Activated CD8-positive, alpha-beta memory T cell treated with anti-CD3 and anti-CD28 coated beads, Interleukin-2, amount 50 U/mL, for 4 hours (primary cell): ENCODE results near the gene USH1G.
"Not testable (repeated sequence)": the region's sequence is repeated elsewhere in the genome, so short reads cannot be mapped to it uniquely, and the experiment has no call there.

Experiments
- DNase-seq: peaks from one replicate; pipeline ENCODE4 v3.0.0-alpha.2; 2020

USH1G gene

DNA sequence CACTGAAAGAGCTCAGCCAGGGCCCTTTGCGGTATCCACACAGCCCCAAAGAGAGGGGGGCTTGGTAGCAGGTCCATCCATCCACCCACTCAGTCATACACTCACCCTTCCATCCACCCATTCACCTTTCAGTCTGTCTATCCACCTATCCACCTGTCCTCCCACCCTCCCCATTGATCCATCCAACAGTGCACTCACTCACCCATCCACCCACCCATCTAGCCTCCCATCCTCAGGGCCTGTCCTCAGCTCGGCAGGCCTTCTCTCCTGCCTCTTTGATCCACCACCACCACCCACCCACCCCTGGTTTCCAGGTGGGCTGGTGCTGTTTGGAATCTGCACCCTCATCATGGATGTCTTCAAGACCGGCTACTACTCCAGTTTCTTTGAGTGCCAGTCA is 2.2 kb upstream of the USH1G start:
- DNase-seq: no peak

DNA sequence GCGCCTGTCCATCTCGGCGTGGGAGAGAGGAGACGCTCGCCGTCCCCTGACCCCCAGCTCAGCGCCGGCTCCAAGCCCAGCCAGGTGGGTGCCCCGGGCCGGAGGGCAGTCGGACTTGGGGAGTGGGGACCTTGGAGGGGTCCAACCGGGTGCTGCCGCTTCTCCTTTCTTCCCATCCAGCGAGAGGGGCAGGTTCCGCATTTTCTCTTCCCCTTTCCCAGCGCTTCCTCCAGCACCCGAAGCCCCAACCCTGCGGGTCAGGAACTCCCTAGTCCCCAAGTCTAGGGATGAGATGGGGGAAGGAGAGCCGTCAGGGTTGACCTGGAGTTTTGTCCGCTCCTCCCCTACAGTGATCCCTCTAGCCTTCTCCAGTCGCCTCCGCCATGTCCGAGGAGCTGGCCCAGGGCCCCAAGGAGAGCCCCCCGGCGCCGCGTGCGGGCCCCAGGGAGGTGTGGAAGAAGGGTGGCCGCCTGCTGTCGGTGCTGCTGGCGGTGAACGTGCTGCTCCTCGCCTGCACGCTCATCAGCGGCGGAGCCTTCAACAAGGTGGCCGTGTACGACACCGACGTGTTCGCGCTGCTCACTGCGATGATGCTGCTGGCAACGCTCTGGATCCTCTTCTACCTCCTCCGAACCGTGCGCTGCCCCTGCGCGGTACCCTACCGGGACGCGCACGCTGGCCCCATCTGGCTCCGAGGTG is 1.3 kb upstream of the USH1G start, which contains the start of gene OTOP2:
Gene OTOP2 (plus strand): TSS at position 24 of the 699 bp plus-strand sequence. CDS start 360 bp downstream, at position 384.
- DNase-seq: no peak

DNA sequence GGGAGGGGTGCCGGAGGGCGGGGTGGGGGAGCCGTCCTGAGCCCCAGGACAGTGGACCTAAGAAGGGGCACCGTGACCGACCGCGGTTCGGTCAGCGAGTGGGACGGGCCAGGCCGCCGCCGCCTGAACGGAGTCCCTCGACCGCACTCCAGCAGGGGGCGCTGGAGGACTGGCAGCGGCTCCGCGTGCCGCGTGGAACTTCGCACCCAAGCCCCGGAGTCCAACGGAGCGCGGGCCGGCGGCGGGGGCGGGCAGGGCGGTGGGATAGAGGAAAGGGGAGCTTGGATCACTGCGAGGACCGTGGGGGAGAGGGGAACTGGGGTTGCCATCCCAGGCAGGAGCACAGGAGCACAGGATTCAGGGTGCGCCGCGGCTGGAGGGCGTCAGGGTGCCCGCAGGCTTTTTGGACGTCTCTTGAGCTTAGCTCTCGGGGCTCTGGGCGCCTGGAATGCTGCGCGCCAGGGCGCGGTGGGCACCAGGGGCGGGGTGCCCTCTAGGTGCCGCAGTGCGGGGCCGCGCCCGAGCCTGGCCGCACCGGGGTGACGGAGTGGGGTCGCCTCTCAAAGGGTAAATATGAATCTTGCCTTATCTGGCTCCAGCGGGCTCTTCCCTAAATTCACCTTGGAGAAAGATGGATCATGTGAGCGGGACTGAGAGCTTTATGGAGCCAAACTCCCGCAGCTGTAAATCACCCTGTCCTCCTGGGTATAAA is 639 bp upstream of the USH1G start:
- peak; percentile 77 for DNase-seq

DNA sequence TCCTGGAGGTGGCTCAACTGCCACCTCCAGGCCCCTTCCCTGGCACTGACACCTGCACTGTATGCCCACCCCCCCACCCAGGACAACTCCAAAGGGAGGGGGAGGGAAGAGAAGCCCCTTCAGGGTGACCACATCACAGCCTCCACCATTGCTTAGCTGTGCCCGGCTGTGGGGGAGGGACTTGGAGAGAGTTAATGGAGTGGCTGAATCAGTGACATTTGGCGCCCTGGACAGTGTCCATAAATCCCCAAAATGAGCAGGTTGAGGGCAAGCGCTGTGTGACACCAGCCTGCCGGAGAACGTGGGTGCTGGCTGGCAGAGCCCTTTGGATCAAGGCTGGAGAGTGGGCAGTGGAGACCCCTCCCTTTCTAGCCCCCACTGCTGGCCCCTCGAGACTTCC is 883 bp downstream of the USH1G start:
- no peak for DNase-seq

DNA sequence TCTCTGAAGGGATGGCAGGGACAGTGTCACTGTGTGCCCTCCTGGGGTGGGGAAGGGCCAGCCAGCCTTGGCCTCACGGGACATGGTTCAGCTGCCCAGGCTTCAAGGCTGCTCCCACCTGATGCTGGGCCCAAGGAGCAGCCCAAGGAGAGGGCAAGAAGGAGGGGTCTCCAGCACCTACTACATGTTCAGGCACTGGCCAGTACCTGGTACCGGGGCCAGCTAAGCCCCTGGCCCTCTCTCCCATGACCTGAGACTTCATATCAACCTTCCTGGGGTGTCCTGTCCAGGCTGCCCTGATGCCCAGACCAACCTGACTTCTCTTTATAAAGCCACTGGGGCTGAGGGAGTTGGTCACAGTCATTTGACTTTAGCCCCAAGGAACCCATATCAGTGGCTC is 1.3 kb downstream of the USH1G start:
- no peak for DNase-seq

DNA sequence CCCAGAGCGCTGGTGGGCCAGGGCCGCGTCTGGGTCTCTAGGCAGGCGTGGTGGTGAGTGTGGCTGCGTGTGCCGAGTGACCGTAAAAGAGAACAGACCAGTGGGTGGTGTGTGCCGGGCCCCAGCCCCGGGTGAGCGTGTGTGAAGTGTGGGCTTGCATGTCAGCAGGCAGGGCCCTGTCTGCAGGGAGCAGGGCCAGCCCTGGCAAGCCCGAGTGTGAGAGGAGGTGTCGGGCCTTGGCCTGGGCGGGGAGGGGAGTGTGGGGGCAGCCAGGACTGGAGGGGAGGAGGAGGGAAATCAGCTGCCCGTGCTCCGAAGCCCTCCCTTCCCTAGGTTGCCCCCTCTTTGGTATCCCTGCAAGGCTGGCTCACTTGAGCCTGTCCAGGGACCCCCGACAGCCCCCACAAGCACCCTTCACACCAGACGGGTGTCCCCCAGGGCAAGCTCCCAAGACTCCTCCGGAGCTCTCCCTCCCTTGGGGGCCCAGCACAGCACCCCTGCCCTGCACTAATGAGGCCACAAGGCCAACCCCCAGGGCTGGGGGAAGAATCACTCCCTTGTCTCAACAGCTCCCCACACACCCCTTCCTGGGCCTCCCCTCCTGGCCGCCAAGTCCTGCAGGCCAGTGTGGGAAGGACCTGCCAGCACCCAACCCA is 1.9 kb downstream of the USH1G start:
- no peak for DNase-seq

DNA sequence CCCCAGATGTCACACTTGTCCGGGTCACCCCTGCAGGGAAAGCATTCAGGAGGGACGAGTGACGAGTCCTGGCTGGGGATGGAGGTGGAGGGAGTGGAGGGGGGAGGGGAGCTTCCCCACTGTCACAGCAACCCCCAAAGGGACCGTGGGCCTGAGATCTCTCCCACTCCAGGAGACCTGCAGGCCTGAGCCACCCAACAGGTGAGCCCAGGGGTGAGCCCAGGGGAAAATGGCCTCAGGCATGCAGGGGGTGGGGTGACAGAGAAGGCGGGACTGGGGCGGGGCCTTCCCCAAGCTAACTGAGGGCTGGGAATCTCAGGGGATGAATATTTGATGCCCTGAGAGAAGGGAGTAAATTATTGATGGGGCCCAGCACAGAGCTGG is 2.4 kb downstream of the USH1G start:
- DNase-seq: no peak

DNA sequence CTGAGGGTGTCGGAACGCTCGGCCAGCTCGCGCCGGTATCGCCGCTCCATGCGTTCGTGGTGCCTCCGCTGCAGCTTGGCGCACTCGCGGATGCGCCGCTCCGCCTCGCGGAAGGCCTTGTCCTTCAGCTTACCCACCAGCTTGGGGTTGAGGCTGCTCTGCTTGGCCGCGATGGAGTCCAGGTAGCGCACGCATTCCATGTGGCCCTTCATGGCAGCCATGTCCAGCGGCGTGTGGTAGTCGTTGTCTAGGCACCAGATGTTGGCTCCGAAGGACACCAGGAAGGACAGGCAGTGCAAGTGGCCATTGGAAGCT is 2.8 kb downstream of the USH1G start:
- no peak for DNase-seq

DNA sequence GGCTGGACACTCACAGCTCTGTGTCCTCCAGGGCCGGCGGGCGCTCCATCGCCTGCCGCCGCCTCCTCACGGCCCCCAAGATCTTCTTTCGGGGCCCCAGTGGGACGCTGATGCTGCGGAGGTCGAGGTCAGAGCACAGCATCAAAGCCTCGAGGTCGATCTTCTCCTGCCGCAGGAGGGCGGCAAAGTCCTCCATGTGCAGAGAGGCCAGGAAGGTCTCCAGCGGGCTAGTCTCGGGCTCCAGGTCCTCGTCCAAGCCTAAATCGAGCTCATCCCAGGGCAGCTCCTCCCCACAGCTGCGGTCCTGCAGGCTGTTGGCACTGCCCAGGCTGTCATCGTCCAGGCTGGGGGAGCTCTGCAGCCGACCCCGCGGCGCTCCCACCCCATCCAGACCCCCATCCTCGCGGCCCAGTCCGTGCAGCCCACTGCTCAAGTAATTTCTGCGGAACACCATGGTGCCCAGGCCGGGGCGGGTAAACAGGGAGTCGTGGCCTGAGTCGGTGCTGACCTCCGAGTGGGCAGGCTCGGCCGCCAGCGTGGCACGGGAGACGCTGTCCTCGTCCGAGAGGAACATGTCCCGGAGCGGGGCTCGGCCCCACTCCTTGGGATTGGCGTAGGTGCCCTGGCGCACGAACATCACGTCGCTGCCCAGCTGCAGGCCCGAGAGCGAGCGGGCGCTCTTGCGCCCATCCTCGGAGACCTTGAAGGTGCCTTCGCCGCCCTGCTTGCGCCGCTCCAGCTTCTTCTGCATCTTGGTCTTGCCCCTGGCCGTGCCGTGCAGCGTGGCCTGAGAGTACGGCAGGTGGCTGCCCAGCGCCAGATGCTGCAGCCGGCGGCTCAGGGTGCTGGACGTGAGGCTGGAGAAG is 3.4 kb downstream of the USH1G start:
- DNase-seq: no peak

DNA sequence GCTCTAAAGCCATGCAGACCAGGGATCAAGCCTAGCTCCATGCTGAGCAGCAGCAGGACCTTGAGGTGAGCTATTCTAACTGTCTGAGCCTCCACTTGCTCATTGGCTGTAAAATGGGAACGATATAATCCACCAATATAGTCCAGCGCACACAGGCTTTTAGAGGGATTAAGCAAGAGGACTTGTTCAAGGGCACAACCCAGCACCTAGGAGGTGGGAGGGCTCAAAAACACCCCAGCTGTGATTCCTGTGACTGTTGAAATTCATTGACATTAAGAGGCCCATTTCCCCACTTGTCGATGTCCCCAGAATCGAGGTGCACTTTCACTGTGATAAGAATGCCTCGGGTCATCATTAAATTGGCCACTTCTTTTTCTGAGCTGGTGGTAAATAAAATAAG is 4.1 kb downstream of the USH1G start:
- DNase-seq: no peak

DNA sequence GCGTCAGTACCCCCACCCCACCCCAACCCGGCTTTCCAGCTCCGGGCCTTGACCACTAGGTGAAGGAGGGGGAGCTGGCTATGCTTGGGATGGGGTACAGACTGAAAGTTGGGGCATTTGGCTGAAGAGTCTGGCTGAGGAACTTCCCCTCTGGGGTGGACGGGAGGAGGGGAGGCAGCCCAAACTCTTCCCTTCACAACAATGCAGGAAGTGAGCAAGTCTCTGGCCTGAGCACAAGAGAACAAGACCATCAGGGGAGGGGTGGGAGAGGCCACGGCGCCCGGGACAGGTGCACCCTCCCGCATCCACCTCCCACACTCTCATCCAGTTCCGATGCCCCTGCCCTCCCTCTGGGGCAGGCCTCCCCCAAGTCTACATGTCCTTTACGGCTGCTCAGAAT is 5.6 kb downstream of the USH1G start:
- no peak for DNase-seq

DNA sequence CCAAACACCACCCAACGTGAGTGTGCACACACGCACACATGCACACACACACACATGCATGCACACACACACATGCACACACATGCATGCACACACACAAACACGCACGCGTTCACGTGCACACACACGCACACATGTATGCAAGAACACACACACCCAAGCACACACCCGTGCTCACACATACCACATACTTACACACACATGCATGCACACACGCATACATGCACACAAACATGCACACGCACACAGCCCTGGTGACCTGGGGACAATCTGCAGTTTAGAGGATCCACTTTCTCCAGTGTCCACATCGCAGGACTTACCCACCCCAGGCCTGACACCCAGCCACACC is 6.2 kb downstream of the USH1G start:
- no peak for DNase-seq

DNA sequence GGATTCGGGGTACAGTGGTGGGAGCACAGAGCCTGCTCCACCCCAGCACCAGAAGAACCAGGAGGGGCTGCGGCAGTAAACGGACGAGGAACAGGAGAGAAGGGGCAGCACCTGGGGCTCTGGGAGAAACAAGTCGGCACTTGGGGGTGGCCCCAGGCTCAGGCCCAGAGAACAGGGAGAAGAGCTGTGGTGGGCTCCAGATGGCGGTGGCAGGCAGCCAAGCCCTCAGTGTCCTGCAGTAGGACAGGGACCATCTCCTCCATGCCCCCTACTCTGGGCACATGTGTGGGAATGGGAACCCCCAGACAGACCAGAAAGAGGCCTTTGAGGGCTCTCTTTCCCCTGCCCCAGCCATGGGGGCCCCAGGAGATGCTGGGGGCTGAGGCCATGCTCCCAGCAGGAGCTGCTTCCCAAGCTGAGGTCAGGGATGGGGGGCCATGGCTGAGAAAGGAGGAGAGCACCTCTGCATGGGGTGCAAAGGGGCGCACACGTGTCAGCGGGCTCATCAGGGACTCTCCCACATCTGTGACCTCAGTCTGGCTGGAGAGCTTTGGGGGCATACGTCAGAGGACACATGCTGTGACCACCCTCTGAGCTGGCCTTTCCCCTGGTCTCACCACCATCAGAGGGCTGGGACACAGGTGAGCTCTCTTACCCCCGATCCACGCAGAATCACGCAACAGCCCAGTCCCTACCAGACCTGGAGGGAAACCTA is 6.8 kb downstream of the USH1G start:
- DNase-seq: no peak

DNA sequence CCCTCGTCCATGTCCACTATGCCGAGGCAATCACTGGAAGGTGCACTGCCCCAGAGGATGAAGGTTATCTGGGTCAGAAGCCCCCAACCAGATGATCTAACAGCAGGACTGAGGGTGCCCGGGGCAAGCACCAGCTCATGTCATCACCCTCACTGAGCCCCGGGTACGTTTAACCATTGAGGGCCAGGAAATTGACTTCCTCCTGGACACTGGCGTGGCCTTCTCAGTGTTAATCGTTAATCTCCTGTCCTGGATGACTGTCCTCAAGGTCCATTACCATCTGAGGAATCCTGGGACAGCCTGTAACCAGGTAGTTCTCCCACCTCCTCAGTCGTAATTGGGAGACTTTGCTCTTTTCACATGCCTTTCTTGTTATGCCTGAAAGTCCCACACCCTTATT is 11.6 kb downstream of the USH1G start:
- not testable (repeated sequence) for DNase-seq

DNA sequence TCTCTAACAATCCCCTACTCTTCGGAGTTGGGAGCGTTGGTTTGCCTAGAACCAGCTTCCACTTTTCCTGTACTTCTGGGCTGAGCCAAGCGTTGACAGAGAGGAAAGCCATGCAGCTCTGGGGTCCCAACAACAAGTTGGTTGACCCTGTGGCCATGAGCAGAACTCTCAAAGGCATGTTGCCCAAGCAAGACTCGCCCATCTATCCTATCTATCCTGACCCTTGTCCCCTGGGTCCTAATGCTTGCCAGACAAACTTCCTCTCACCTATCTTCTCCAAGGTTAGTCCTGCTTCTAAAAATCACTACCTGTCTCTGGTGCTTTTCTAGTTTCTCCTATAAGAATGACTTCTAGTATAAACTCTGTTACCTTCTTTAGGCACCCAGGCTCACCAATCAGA is 14.0 kb downstream of the USH1G start:
- DNase-seq: not testable (repeated sequence)

DNA sequence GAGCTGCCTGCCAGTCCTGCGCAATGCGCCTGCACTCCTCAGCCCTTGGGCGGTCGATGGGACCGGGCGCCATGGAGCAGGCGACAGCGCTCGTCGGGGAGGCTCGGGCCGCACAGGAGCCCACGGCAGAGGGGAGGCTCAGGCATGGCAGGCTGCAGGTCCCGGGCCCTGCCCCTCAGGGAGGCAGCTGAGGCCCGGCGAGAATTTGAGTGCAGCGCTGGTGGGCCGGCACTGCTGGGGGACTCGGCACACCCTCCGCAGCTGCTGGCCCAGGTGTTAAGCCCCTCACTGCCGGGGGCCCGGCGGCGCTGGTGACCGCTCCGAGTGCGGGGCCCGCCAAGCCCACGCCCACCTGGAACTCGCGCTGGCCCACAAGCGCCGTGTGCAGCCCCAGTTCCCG is 16.0 kb downstream of the USH1G start:
- DNase-seq: no peak

DNA sequence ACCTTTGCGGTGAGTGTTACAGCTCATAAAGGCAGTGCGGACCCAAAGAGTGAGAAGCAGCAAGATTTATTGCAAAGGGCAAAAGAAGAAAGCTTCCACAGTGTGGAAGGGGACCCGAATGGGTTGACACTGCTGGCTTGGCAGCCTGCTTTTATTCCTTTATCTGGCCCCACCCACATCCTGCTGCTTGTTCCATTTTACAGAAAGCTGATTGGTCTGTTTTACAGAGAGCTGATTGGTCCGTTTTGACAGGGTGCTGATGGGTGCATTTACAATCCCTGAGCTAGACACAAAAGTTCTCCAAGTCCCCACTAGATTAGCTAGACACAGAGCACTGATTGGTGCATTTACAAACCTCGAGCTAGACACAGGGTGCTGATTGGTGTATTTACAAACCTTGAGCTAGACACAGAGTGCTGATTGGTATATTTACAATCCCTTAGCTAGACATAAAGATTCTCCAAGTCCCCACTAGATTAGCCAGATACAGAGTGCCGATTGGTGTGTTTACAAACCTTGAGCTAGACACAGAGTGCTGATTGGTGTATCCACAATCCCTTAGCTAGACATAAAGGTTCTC is 16.8 kb downstream of the USH1G start:
- DNase-seq: not testable (repeated sequence)

DNA sequence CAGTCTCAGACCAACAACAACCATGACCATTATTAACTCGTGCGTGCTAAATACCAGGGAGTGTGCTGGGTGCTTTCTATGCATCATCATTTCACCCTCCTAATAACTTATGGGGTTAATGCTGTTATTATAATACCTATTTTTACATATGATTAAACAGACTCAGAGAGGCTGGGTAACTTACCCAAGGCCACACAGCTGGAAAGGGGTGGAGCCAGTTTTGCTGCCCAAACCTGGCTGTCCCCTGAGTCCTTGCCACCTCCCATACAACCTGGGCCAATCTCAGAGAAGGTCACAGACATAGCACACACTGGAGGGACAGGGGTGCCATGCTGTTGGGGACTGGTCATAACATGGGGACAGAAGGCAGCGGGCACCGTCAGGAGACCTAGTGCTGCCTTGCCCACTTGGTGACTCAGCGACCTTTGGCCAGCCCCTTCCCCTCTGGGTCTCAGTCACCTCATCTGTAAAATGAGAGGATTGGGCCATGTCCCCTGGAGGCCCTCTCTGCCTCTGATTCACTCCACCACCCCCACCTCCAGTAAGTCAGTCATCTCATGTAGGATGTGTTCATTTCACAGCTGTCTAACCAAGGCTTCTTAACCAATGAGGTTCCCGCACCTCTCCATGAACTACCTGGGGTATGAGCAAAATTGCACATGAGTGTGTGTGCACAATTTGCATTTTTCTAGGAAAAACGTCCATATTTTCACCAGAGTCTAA is 18.2 kb downstream of the USH1G start:
- no peak for DNase-seq

DNA sequence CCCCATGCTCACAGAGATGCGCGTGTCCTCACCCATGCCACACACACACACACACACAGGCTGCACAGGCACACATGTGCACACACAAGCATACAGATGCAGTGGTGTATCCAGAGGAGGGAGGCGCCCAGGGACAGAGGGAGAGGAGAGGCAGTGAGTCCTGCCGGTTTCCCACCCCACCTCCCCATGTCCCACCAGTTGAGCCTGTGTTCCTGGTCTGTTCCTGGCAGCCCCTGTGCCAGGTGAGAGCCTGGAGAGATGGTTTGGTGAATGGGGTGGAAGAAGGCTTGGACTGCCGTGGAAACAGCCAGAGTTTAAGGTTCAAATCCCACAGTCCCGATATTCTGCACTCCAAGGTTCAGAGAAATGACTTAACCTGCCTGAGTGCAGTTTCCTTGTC is 19.4 kb downstream of the USH1G start:
- no peak for DNase-seq

DNA sequence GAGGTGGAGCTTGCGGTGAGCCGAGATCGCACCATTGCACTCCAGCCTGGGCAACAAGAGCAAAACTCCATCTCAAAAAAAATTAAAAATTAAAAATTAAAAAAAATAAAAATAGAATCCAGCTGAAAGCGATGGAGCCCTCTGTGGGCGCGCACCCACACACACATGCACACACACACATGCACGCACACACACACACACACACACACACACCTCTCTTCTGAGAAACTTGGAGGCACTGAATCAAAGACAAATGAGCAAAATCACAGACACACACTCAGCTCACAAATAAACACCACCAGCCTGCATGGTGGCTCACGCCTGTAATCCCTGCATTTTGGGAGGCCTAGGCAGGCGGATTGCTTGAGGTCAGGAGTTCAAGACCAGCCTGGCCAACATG is 20.0 kb downstream of the USH1G start:
- DNase-seq: no peak

DNA sequence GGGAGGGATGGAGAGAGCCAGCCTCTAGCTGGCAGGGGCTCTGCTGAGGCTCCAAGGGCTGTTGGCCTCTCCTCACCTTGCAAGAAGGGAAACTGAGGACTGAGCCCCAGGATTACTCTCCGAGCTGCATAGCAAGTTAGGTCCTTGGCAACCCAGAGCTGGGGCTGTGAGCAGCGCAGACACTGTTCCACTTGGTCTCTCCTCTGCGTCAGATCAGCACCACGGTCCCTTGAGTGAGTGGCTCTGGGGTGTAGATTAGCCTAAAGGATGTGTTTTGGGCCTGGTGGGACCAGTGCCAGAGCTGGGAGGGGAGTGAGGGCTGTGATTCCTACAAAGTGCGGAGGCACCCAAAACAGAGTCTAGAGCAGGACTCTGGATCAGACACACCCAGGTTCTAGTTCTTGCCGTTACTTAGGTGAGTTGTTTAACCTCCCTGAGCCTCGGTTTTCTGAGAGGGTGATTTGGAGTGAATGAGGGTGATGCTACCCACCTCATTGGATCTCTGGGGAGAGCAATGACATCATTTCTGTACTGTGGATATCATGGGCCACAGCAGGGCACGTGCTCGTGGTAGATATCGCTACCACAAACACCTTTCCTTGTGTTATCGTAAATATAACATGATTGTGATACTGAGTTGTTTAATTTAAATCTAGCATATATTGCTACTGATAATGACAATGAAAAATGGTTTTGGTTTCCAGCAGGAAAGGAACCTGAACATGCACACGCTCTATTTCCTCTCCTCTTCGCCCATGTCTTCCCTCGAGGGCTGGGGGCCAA is 21.5 kb downstream of the USH1G start:
- DNase-seq: no peak
